ENCODE data around the gene TTYH2. TPM values are rescaled to one million over a fixed set of nuclear protein-coding genes. Genes with fewer than 3 reads are reported as not detected.

Gene TTYH2
- total and polyA plus RNA-seq, 10 of the 15 experiments (the other 5 are each of a cell fraction or from before 2014, with no cell fraction given): 0.26 to 25.2 (median 6.6) TPM

DNA sequence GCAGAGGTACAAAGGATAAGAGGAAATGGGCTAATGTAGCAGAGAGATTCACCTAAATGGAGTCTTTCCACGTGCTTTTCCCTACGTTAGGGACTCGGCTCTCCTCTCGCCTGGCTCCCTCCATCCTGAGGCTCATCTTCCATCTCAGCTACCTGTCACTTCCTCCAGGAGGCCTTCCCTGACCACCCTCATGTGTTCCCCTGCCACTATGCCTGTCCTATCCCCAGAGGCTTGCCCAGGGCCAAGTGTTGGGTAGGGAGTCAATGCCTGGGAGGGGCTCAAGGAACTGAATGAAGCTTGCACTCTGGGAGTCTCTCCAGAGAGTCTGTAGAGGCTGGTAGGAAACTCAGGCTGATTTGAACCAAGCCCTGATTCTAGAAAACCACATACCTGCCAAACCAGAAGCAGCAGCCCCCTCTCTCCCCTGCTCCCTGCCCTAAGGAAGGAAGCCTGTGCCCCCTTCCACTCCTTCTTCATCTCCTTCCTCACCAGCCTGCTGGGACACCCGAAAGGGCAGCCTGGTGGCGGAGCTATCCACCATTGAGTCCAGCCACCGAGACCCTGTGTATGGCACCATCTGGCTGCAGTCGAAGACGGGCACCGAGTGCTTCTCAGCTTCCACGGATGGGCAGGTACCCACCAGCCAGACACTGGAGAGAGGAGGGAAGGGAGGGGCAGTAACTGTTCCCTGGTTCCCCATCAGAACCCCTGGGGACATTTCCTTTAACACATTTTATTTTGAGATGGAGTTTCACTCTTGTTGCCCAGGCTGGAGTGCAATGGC is 86.0 kb downstream of the TTYH2 start:
- ChIA-PET POLR2A (no interaction called here), RAD21 (ENCODE audit: unreplicated experiment) (interaction anchor here (0.7 to 7.9 kb wide), 11 partner anchors 14 to 233 kb away, joined by 3 to 102 read pairs (median 3); partner anchors contain the start of gene TTYH2), SMC1A (ENCODE audit: uncharacterized antibody, unreplicated experiment) (interaction anchor here (0.7 to 6.8 kb wide), 7 partner anchors 14 to 169 kb away, joined by 3 to 101 read pairs (median 3); partner anchors contain the start of gene TTYH2), CTCF (interaction anchor here (0.6 to 8.5 kb wide), 21 partner anchors 9 to 1764 kb away, joined by 3 to 160 read pairs (median 5); partner anchors contain the start of genes BTBD17, CD300LB, GPR142 and RPL38)
- Histone ChIP-seq H3K79me2 (ENCODE audit: control insufficient read depth, insufficient read depth, low read length) (no peaks in the 10 kb centered on the region), H3K4me3 (no peak overlapping the region), H3K9ac (ENCODE audit: control insufficient read depth, insufficient read depth, low read length) (no peak overlapping the region), H3K36me3 (ENCODE audit: control insufficient read depth in 2 of 2, insufficient read depth in 2 of 2, low read length in 1 of 2) (no peaks in the 10 kb centered on the region), H3K27ac (ENCODE audit: control insufficient read depth, insufficient read depth) (no peak overlapping the region), H3K4me2 (ENCODE audit: control insufficient read depth, insufficient read depth) (no peak overlapping the region), H4K20me1 (ENCODE audit: control insufficient read depth, insufficient read depth) (no peaks in the 10 kb centered on the region; the same call in 1 of the 2 replicates), H3K9me3 (replicated peaks; ENCODE audit: control insufficient read depth, insufficient read depth, low read length) (no peaks in the 10 kb centered on the region; the same call in 2 of the 3 replicates), H2AFZ (ENCODE audit: control insufficient read depth, low read depth, low read length) (no peak overlapping the region), H3K27me3 (replicated peaks in 1 of 2; ENCODE audit: control insufficient read depth in 2 of 2, insufficient read depth in 2 of 2, low read length in 1 of 2) (no peaks in the 10 kb centered on the region), H3K4me1 (ENCODE audit: control insufficient read depth, insufficient read depth, low read length) (no peaks in the 10 kb centered on the region)
- no TSS peak for BruUV-seq (replicated peaks)
- in situ Hi-C loops (cut with MboI): loop anchor here (25.0 kb wide), 1 partner anchor 1887 kb away; no protein-coding TSS in a partner anchor
- DNase-seq (ENCODE audit: low read depth, low spot score): no peak
- intact Hi-C loops (cut with micrococcal nuclease; ENCODE audit: unreplicated experiment): loop anchor here (2.0 to 5.0 kb wide), 4 partner anchors 55 to 303 kb away; partner anchors contain the start of gene CD300LB
- no peak for TF ChIP-seq NFIC (IDR thresholded peaks at IDR 0.05; ENCODE audit: low read depth, low read length)
- TF ChIP-seq TAF1 (IDR thresholded peaks at IDR 0.05; ENCODE audit: borderline replicate concordance, low read depth, low read length): no peak
- TF ChIP-seq GATAD2B (conservative IDR thresholded peaks at IDR 0.05; ENCODE audit: low read depth): no peak
- TF ChIP-seq BACH1 (IDR thresholded peaks at IDR 0.05; ENCODE audit: borderline replicate concordance): no peak
- no peak for TF ChIP-seq NFYA (IDR thresholded peaks at IDR 0.05; ENCODE audit: borderline replicate concordance, low read depth, low read length)
- no peak for TF ChIP-seq IKZF2 (IDR thresholded peaks at IDR 0.05)
- TF ChIP-seq, protein P1, sequence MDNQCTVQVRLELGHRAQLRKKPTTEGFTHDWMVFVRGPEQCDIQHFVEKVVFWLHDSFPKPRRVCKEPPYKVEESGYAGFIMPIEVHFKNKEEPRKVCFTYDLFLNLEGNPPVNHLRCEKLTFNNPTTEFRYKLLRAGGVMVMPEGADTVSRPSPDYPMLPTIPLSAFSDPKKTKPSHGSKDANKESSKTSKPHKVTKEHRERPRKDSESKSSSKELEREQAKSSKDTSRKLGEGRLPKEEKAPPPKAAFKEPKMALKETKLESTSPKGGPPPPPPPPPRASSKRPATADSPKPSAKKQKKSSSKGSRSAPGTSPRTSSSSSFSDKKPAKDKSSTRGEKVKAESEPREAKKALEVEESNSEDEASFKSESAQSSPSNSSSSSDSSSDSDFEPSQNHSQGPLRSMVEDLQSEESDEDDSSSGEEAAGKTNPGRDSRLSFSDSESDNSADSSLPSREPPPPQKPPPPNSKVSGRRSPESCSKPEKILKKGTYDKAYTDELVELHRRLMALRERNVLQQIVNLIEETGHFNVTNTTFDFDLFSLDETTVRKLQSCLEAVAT (IDR thresholded peaks at IDR 0.05): no peak
- no peak for TF ChIP-seq POLR2AphosphoS2 (IDR thresholded peaks at IDR 0.05; ENCODE audit: low read depth, low read length)
- TF ChIP-seq STAT3 (IDR thresholded peaks at IDR 0.05; ENCODE audit: low read depth, low read length): no peak
- no peak for TF ChIP-seq KAT2A (conservative IDR thresholded peaks at IDR 0.05; ENCODE audit: control insufficient read depth, low read depth, low read length)
- TF ChIP-seq ZNF384 (IDR thresholded peaks at IDR 0.05; ENCODE audit: borderline replicate concordance, low read depth, low read length): no peak
- TF ChIP-seq, protein P2, sequence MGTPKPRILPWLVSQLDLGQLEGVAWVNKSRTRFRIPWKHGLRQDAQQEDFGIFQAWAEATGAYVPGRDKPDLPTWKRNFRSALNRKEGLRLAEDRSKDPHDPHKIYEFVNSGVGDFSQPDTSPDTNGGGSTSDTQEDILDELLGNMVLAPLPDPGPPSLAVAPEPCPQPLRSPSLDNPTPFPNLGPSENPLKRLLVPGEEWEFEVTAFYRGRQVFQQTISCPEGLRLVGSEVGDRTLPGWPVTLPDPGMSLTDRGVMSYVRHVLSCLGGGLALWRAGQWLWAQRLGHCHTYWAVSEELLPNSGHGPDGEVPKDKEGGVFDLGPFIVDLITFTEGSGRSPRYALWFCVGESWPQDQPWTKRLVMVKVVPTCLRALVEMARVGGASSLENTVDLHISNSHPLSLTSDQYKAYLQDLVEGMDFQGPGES (IDR thresholded peaks at IDR 0.05): no peak
- FAIRE-seq: no peak
- 41% methylated on average over 11 of the region's 11 CpGs for WGBS (ENCODE audit: insufficient coverage, insufficient replicate concordance, low lambda C conversion rate, missing lambda C conversion rate)
- no peak for ATAC-seq

Data from GM12878 (cell line).